ENCODE data around the gene KCNJ10.

DNA sequence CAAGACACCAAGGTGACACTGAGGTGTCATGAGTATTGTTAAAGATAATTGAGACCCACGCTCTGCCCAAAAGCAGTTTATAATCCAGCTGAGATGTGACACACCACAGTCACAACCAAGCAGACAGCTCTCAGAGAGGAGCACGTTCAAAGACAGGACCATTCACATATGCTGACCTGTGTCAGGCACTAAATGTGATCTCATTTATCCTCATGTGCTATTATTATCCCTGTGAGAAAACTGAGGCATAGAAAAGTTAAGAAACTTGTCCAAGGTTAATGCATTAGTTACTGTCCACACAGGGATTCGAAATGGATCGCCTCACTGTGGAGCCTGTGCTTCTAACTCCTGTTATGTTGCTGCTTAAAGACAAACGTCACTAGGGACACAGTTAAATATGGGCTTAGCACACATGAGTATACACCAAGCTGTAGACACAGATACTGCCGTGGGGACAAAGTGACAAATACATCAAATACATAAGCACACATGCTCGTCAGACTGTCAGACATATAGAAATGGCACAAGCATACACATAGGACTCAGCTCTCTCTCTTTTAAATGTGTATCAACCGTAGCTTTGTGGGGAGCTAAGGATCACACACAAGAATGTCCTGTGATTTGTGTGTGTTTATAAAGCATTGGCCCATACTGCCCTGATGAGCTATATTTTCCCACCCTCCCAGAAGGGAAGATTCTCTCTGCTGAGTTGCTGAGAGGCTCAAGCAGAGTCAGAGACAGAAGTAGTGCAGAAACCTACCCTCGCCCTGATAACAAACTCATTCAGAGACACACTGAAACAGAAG, 32.0 kb upstream of the KCNJ10 start:
- TF ChIP-seq POLR2AphosphoS5 (IDR thresholded peaks at IDR 0.05; ENCODE audit: low read depth, low read length) = no peak
- TF ChIP-seq TAF1 (IDR thresholded peaks at IDR 0.05; ENCODE audit: borderline replicate concordance, low read depth, low read length) = no peak
- TF ChIP-seq POLR2A (IDR thresholded peaks at IDR 0.05; ENCODE audit: low read depth, low read length) = no peak
